GM12878 (cell line): ENCODE results near the gene QSOX2. TPM values are rescaled to one million over a fixed set of nuclear protein-coding genes. Genes with fewer than 3 reads are reported as not detected.

Source experiments
- ATF7 ChIP-seq: fragments of 450-650 bp; IDR thresholded peaks from 2 replicates; pipeline ENCODE4 v1.6.1; 2016; ENCODE audit warnings: low read depth, mild to moderate bottlenecking
- BHLHE40 ChIP-seq, 2 experiments: fragments of 450-650 bp in 1 of 2; IDR thresholded peaks; 2 replicates each; pipeline ENCODE4 v1.6.1; 2011 to 2017; ENCODE audit warnings: low read depth in 2 of 2, borderline replicate concordance in 1 of 2, improper control_type of control experiment in 1 of 2, low read length in 1 of 2, mild to moderate bottlenecking in 1 of 2
- ESRRA ChIP-seq: IDR thresholded peaks from 2 replicates; pipeline ENCODE4 v1.6.1; 2012; ENCODE audit warnings: mild to moderate bottlenecking, low read length, improper control_type of control experiment
- KLF5 ChIP-seq: fragments of 450-650 bp; IDR thresholded peaks from 2 replicates; pipeline ENCODE4 v1.6.1; 2014; ENCODE audit warnings: mild to moderate bottlenecking; ENCODE audit not compliant: partially characterized antibody
- LARP7 ChIP-seq: fragments of 450-650 bp; IDR thresholded peaks from 2 replicates; pipeline ENCODE4 v1.6.1; 2017; ENCODE audit warnings: mild to moderate bottlenecking
- MEF2B ChIP-seq: fragments of 450-650 bp; IDR thresholded peaks from 2 replicates; pipeline ENCODE4 v1.6.1; 2018; ENCODE audit warnings: mild to moderate bottlenecking, moderate library complexity; ENCODE audit not compliant: partially characterized antibody, poor library complexity, severe bottlenecking
- ZNF207 ChIP-seq: fragments of 450-650 bp; IDR thresholded peaks from 2 replicates; pipeline ENCODE4 v1.6.1; 2014; ENCODE audit warnings: antibody characterized with exemption, mild to moderate bottlenecking, borderline replicate concordance
- polyA plus RNA-seq, 11 experiments: library from polyadenylated mRNA; depleted of rRNA in 4 of 11; unstranded in 6 of 11; stranded (reverse) in 5 of 11; fragments of >200 nt; fragmentation: Nextera tagmentation in 4 of 11; fragmentation: Illumina TruSeq in 1 of 11; extraction: Ambion mirVana in 4 of 11; extraction: Trizol in 1 of 11; gene quantifications; 1 replicate in 1 of 11; 2 replicates in 10 of 11; pipeline versions ENCODE4 v1.2.1 to v1.2.3, GENCODE V29; 2011 to 2016; ENCODE audit warnings: inconsistent platforms in 2 of 11, missing spikeins in 2 of 11, low read depth in 1 of 11
- total RNA-seq, 4 experiments: library from RNA; depleted of rRNA in 3 of 4; stranded (reverse); fragments of >200 nt in 3 of 4; fragmentation: Illumina TruSeq in 1 of 4; extraction: Trizol in 1 of 4; gene quantifications; 2 replicates each; pipeline versions ENCODE4 v1.2.1 to v1.2.3, GENCODE V29; 2013 to 2021
- TF ChIP-seq, protein P1 (sequence below), 3 experiments: IDR thresholded peaks in 2 of 3; conservative IDR thresholded peaks in 1 of 3; 2 replicates each; pipeline ENCODE4 v1.5.1; 2011; ENCODE audit warnings: low read depth in 3 of 3, low read length in 3 of 3, mild to moderate bottlenecking in 3 of 3, control low read depth in 2 of 3, moderate library complexity in 2 of 3, inconsistent platforms in 1 of 3, mixed read lengths in 1 of 3; ENCODE audit not compliant: control insufficient read depth in 2 of 3, insufficient read depth in 1 of 3; ENCODE audit errors: extremely low read depth in 1 of 3
- TF ChIP-seq, protein P2 (sequence below): IDR thresholded peaks from 2 replicates; pipeline ENCODE4 v1.6.1; 2012; ENCODE audit warnings: low read depth, low read length, improper control_type of control experiment
- TF ChIP-seq, protein P3 (sequence below): IDR thresholded peaks from 2 replicates; pipeline ENCODE4 v1.6.1; 2011; ENCODE audit warnings: mild to moderate bottlenecking, low read depth, low read length, moderate library complexity; ENCODE audit not compliant: insufficient replicate concordance

Gene QSOX2
- total and polyA plus RNA-seq, 10 of the 15 experiments (the other 5 are each of a cell fraction or from before 2014, with no cell fraction given), result 0.34 to 16.1 (median 8.2) TPM

DNA sequence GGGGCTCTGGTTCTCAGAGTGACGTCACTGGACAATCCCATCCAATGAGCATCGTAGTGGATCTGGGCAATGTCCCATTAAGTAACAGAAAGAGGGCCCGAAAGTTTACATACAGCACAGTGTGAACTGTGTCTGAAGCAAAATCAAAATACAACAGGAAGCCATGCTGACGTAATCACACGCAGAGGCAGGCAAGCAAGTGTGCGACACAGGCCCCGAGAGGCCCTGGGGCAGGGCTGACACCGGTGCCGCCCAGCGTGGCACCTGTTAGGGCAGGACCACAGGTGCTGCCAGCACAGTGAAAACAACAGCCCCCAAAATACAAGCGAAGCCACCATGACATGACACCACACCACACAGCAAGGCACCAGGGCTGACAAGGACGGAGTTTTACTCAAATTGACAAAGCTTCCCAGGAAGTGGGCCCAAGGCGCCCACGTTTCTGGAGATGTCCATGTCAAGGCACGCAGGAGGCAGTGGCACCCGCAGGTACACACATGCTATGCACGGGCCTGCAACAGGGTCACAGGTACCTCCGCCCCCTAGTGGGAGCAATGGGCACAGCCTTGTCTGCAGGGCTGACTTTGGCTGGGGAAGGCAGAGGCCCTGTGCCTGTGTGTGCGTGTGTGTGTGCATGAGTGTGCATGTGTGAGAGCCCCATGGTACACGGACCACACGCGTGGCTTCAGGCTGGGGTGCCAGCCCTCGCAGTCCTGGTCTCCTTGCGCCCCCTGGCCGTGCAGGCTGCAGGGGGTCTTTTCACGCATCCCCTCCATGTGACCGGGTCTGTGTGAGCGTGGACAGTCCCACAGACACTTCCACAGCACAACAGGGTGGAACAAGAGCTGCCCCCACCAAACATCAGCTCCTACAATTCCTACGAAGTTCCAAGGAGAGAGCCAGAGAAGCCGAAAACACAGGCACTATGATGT lies 19.6 kb downstream of the QSOX2 start (continued):
- TF ChIP-seq KLF5 (peak; percentile 5), MEF2B (peak; percentile 31), ZNF207 (0 out of 2 replicates have a peak, but pooled peaks have one; percentile 13), ESRRA (peak; percentile 34; the same call in 1 of the 2 replicates), LARP7 (peak; percentile 13; the same call in 1 of the 2 replicates), ATF7 (peak; percentile 85), BHLHE40 (IDR thresholded peaks at IDR 0.05; ENCODE audit: borderline replicate concordance in 1 of 2, low read depth in 2 of 2, low read length in 1 of 2) (peak; percentile 74 to 89)
- TF ChIP-seq, protein P1, sequence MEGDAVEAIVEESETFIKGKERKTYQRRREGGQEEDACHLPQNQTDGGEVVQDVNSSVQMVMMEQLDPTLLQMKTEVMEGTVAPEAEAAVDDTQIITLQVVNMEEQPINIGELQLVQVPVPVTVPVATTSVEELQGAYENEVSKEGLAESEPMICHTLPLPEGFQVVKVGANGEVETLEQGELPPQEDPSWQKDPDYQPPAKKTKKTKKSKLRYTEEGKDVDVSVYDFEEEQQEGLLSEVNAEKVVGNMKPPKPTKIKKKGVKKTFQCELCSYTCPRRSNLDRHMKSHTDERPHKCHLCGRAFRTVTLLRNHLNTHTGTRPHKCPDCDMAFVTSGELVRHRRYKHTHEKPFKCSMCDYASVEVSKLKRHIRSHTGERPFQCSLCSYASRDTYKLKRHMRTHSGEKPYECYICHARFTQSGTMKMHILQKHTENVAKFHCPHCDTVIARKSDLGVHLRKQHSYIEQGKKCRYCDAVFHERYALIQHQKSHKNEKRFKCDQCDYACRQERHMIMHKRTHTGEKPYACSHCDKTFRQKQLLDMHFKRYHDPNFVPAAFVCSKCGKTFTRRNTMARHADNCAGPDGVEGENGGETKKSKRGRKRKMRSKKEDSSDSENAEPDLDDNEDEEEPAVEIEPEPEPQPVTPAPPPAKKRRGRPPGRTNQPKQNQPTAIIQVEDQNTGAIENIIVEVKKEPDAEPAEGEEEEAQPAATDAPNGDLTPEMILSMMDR (IDR thresholded peaks at IDR 0.05 in 2 of 3, conservative IDR thresholded peaks at IDR 0.05 in 1 of 3; ENCODE audit: control insufficient read depth in 2 of 3, extremely low read depth in 1 of 3, insufficient read depth in 1 of 3, low read depth in 3 of 3, low read length in 3 of 3), result peak; percentile 90 to 98 (median 98)
- TF ChIP-seq, protein P2, sequence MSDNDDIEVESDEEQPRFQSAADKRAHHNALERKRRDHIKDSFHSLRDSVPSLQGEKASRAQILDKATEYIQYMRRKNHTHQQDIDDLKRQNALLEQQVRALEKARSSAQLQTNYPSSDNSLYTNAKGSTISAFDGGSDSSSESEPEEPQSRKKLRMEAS, result peak; percentile 56; the same call in 1 of the 2 replicates
- TF ChIP-seq, protein P3, sequence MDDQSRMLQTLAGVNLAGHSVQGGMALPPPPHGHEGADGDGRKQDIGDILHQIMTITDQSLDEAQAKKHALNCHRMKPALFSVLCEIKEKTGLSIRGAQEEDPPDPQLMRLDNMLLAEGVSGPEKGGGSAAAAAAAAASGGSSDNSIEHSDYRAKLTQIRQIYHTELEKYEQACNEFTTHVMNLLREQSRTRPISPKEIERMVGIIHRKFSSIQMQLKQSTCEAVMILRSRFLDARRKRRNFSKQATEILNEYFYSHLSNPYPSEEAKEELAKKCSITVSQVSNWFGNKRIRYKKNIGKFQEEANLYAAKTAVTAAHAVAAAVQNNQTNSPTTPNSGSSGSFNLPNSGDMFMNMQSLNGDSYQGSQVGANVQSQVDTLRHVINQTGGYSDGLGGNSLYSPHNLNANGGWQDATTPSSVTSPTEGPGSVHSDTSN, result no peak
